SU-DHL-6 (cell line): ENCODE data around the gene SSNA1.

Experiments
- EZH2phosphoT487 ChIP-seq: fragments of 200-600 bp; sonication (generic), shearing (Covaris generic); conservative IDR thresholded peaks from 2 replicates; pipeline ENCODE4 v1.6.1; 2018; ENCODE audit warnings: mild to moderate bottlenecking, antibody characterized with exemption, low read length, moderate library complexity, mixed read lengths
- TF ChIP-seq, protein P1 (sequence below): fragments of 200-600 bp; sonication (generic); IDR thresholded peaks from one replicate; pipeline ENCODE4 v1.5.1; 2017; ENCODE audit warnings: antibody characterized with exemption, mild to moderate bottlenecking, low read length, moderate library complexity; ENCODE audit not compliant: insufficient read depth, poor library complexity, severe bottlenecking

DNA sequence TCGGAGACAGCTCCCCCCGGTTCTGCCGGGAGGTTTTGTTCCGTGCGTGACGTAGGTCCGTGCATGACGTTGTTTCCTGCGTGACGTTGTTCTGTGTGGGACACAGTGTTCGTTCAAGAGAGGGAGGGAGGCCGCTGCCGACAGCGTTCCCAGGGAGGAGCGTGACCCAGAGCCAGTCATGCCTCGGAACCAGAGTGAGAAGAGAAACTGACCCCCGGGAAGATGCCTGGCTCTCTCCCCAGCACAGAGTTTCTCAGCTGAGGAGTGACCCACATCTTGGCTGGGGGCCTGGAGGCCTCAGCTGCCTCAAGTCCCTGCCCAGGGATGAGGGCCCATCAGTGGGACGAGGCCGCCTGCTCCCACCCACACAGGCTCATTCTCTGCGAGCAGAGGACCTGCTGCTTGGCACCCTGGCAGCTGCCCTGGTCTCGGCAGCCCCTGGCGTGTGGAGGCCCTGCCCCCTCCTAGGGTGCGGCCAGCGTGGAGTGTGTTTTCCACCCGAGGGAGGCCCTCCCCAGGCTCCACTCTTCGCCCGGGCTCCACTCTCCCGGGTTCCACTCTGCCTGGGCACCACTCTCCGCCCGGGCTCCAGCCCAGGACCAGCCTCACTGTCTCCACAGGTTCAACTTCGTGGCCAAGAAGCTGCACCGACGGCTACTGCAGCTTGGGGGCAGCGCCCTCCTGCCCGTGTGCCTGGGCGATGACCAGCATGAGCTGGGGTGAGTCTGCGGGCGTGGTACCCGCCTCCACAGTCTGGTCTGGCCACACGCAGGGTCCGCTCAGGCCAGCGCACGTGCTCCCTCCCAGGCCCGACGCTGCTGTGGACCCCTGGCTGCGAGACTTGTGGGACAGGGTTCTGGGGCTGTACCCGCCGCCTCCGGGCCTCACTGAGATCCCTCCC is 24.9 kb downstream of the SSNA1 start:
- TF ChIP-seq, protein P1, sequence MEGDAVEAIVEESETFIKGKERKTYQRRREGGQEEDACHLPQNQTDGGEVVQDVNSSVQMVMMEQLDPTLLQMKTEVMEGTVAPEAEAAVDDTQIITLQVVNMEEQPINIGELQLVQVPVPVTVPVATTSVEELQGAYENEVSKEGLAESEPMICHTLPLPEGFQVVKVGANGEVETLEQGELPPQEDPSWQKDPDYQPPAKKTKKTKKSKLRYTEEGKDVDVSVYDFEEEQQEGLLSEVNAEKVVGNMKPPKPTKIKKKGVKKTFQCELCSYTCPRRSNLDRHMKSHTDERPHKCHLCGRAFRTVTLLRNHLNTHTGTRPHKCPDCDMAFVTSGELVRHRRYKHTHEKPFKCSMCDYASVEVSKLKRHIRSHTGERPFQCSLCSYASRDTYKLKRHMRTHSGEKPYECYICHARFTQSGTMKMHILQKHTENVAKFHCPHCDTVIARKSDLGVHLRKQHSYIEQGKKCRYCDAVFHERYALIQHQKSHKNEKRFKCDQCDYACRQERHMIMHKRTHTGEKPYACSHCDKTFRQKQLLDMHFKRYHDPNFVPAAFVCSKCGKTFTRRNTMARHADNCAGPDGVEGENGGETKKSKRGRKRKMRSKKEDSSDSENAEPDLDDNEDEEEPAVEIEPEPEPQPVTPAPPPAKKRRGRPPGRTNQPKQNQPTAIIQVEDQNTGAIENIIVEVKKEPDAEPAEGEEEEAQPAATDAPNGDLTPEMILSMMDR: no peak
- no peak for TF ChIP-seq EZH2phosphoT487
